GM06990 (cell line): ENCODE results near the gene SLC35B4.

Experiments
- DNase-seq: peaks from one replicate; pipeline ENCODE4 v3.0.0-alpha.2; 2011; ENCODE audit not compliant: insufficient read length; ENCODE audit errors: extremely low read depth
- H3K27me3 ChIP-seq: replicated peaks from 2 replicates; pipeline ENCODE4 v1.6.0; 2011; ENCODE audit warnings: low read length; ENCODE audit not compliant: control insufficient read depth, insufficient read depth
- H3K36me3 ChIP-seq: 2 replicates; pipeline ENCODE4 v1.5.1; 2011; ENCODE audit warnings: low read length; ENCODE audit not compliant: control insufficient read depth, insufficient read depth
- H3K4me3 ChIP-seq: replicated peaks from 2 replicates; pipeline ENCODE4 v1.5.1; 2011; ENCODE audit warnings: low read depth, mild to moderate bottlenecking, control low read depth, low read length
- CTCF ChIP-seq: IDR thresholded peaks from 2 replicates; pipeline ENCODE4 v1.5.1; 2011; ENCODE audit warnings: low read length, control low read depth, mild to moderate bottlenecking, inconsistent platforms; ENCODE audit not compliant: insufficient read depth, poor library complexity, severe bottlenecking

SLC35B4 gene

GRCh38 chr7:134254311-134254710 lies 62.4 kb downstream of the SLC35B4 start:
- H3K27me3 ChIP-seq: no peaks in the 10 kb centered on the region; the same call in 1 of the 2 replicates
- no peak for DNase-seq
- no peak for TF ChIP-seq CTCF
- H3K4me3 ChIP-seq: no peak overlapping the region
- no peaks in the 10 kb centered on the region for H3K36me3 ChIP-seq

- Histone ChIP-seq H3K27me3 (no peaks in the 10 kb centered on the region), H3K4me3 (no peak overlapping the region), H3K36me3 (no peaks in the 10 kb centered on the region)
- no peak for DNase-seq
- no peak for TF ChIP-seq CTCF
Observed at GRCh38 chr7:134248196-134248595, 68.5 kb downstream of the SLC35B4 start.

- TF ChIP-seq CTCF: no peak
- no peak overlapping the region for H3K4me3 ChIP-seq
- no peak for DNase-seq
- no peaks in the 10 kb centered on the region for H3K36me3 ChIP-seq
- H3K27me3 ChIP-seq: no peaks in the 10 kb centered on the region
Observed at GRCh38 chr7:134246761-134247160, 70.0 kb downstream of the SLC35B4 start.

- no peak overlapping the region for H3K4me3 ChIP-seq
- TF ChIP-seq CTCF: no peak
- no peaks in the 10 kb centered on the region for H3K36me3 ChIP-seq
- no peak for DNase-seq
- H3K27me3 ChIP-seq: no peaks in the 10 kb centered on the region
Observed at GRCh38 chr7:134246347-134246746, 70.4 kb downstream of the SLC35B4 start.

- H3K4me3 ChIP-seq: no peak overlapping the region
- DNase-seq: no peak
- no peak for TF ChIP-seq CTCF
Observed at GRCh38 chr7:134245253-134245652, 71.5 kb downstream of the SLC35B4 start.

More at GRCh38 chr7:134245253-134245652, 71.5 kb downstream of the SLC35B4 start:
- Histone ChIP-seq H3K36me3 (no peaks in the 10 kb centered on the region), H3K27me3 (no peaks in the 10 kb centered on the region)
